Stimulated activated CD4-positive, alpha-beta T cell treated with anti-CD3 and anti-CD28 coated beads, Interleukin-2, amount 100 ng/mL, for 4 hours (primary cell): Measurements from ENCODE around the gene NAALADL2.
"Not testable (repeated sequence)": the region's sequence is repeated elsewhere in the genome, so short reads cannot be mapped to it uniquely, and the experiment has no call there.

Experiments used
- DNase-seq: peaks from one replicate; pipeline ENCODE4 v3.0.0-alpha.2; 2020; ENCODE audit warnings: low read depth

NAALADL2 gene

DNA sequence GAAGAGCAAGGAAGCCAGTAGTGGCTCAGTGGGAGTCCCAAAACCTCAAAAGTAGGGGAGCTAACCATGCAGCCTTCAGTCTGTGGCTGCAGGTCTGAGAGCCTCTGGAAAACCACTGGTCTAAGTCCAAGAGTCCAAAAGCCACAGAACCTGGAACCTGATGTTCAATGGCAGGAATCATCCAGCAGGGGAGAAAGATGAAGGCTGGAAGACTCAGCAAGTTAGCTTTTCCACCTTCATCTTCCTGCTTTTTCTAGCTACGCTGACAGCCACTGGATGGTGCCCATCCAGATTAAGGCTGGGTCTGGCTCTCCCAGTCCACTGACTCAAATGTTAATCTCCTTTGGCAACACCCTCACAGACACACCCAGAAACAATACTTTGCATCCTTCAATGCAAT, 626.3 kb downstream of the NAALADL2 start:
- no peak for DNase-seq

DNA sequence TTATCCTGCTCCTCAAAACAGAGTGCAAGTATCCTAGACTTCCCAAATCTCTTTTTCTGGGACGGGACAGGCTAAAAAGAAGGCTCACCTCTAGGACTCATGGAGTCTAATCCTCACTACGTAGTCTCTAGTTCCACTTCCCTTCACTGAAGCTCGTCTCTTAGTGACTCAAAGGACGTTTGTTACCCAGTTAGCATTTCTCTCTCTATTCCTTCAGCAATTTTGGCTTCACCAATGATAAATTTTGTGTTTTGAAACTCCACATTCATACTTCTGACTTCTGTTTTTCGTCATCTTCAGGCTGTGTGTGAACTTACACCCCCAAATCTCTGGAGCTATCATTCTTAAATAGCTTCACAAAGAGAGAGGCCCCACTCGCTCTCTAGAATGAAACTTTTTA, 627.1 kb downstream of the NAALADL2 start:
- no peak for DNase-seq

DNA sequence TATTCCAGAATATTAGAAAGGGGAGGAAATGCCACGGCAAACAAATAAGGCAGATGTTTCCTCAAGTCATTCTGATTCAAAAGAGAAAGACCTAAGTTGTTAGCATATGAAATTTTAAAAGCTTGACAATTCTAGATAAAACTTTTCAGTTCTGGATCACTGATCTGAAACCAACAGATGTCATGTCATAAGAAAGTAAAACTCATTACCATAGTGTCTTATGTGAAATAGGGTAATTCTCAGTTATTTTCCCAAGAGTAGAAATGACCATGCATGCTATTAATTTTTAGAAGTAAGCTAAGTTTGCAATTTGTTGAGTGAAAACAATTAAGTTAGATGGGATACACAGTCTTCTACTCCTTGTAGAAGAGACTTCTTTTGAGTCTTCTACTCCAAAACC, 630.3 kb downstream of the NAALADL2 start:
- no peak for DNase-seq

DNA sequence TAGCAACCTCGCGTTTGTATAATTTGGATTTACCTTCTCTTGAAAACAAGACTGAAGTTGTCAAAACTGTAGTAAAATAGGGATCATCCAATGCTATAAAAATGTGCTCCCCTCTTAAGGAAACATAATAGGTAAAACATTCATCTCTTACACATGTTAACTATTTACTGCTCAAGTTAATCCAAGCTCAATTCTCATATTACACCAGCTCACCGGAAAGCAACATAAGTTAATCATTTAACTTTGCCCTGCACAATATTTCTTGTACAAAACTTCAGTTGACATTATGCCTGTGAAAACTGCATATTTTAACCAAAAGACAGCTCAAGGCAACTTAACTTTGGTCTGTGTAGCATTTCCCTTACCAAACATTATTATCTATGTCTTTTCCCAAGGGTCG, 634.2 kb downstream of the NAALADL2 start:
- no peak for DNase-seq

DNA sequence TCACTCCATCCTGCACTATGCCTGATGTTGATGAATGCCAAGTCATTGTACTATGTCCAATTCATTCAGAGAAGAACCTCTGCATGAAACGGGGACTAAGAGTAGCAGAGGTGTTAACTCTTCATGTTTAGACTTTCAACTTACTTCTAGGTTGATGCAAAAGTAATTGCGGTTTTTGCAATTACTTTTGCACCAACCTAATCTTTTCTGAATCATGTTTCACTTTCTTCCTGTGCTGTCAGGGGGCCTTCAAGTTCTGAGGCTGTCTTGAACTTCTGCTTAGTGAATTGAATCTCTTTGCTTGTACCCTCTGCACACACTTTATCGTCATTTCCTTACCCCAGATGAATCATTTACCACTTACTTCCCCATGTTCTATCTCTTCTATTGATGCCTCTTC, 636.2 kb downstream of the NAALADL2 start:
- DNase-seq: no peak

DNA sequence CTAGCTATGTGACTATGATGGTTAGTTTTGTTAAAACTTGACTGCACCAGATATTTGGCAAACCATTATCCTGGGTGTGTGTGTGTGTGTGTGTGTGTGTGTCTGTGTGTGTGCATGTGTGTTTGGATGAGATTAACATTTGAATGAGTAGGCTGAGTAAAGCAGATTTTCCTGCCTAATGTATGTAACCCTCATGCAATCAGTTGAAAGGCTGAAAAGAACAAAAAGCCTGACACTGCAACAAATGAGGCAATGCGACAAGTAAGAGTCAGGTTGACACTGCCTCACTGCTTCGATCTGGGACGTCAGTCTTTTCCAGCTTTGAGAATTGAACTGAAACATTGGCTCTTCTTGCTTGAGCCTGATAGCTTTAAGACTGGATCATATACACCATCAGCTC, 643.0 kb downstream of the NAALADL2 start:
- no peak for DNase-seq

DNA sequence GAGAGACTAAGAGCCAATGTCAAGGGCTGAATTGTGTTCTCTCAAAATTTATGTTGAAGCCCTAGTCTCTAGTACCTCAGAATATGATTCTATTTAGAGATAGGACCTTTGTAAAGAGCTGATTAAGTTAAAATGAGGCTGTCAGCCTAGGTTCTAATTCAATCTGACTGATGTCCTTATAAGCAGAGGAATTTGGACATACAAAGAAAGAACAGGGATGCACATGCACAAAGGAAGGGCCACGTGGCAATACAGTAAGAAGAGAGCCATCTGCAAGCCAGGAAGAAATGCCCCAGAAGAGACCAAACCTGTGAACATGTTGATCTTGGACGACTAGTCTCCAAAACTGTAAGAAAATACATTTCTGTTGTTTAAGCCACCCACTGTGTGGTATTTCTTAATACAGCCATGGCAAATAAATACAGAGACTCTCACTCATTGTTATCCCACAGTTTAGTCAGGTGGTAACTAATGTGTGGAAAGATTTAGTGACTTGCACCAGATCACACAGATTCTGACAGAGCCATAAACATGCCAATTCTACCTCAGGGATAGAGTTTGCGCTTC, 652.2 kb downstream of the NAALADL2 start:
- no peak for DNase-seq

DNA sequence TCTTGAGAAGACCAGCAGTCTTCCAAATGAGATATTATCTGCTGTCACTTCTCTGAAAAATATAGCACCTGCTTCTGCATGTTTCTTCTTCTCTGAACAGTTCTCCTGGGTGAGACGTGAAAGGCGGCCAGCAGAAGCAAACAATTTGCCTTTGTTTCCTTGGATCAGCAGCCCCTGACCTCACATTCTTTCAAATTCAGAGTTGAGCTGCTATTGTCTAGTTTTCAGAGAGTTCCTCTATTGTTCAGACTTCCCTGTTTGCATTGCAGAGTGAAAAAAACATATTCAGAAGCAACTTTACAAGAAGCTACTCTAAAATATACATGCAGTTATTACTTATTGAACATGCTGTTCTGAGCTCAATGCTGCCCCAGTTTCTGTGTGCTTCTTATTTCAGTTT, 653.6 kb downstream of the NAALADL2 start:
- no peak for DNase-seq

DNA sequence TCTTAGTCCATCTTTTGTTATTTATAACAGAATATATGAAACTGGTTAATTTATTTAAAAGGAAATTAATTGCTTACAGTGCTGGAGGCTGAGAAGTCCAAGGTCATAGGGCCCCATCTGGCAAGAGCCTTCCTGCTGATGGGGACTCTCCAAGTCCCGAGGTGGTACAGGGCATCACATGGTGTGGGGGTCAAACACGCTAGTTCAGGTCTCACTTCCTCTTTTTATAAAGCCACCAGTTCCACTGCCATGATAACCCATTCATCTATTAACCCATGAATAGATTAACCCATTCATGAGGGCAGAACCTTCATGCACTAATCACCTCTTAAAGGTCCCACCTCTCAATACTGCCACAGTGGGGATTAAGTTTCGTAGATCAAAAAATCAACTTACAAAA, 659.3 kb downstream of the NAALADL2 start:
- no peak for DNase-seq

DNA sequence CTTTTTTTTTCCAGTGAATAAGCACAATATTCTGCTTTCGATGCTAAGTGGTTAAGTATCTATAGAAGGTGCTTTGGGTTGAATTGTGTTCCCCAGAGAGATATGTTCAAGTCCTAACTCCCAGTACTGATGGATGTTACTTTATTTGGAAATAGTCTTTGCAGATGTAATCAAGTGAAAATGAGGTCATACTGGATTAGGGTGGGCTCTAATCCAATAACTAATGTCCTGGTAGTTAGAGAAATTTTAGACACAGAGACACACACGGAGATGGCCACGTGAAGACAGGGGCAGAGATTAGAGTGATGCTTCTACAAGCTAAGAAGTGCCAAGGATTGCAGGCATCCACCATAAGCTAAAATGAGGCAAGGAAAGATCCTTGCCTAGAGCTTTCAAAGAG, 662.3 kb downstream of the NAALADL2 start:
- no peak for DNase-seq

DNA sequence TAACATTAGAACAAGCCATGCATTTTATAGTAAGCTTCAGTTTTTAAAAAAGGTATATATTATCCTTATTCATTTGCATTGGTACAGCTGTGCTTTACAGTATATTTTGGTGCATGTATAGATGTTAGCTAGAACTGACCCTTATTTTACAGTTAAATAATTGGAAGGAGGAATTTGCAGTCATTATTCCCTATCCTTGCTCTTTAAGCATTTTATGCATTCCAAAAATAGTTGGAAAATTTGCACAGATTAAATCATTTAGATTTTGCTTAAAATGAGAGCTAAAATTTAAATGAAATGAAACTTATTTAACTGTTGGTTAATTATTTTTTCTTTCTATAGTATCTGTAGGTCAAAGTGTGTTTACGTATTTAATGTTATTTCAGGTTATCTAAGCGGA, 667.1 kb downstream of the NAALADL2 start:
- no peak for DNase-seq

DNA sequence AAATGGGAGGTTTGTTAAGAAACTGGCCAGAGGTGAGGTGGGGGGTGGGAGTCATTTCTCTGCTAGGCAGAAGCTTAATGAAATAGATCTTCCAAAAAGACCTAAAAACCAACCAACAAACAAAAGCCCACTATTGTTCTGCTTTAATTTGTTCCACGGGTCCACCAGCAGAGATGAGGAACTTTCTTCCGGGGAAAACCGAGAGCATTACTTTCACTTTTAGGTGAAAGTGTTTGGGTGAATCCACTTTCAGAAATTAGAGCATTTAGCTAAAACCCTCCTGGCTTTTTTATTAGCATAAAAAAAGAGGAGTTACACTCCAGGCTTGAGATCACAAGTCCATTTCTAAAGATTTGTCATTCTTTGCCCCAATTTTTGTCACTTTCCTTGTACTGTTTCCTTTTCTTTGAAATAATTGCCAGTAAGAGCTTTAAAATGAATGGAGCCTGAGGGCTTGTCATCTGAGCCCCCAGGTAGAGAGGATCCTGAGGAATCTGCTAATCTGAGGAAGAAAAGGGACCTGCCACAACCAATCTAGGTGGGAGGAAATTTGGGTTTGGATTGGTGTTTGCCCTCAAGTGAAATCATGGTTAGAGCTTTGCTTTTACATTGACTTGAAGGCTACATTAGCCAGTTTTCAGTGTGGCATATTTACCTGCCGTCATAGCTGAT, 667.6 kb downstream of the NAALADL2 start:
- no peak for DNase-seq

DNA sequence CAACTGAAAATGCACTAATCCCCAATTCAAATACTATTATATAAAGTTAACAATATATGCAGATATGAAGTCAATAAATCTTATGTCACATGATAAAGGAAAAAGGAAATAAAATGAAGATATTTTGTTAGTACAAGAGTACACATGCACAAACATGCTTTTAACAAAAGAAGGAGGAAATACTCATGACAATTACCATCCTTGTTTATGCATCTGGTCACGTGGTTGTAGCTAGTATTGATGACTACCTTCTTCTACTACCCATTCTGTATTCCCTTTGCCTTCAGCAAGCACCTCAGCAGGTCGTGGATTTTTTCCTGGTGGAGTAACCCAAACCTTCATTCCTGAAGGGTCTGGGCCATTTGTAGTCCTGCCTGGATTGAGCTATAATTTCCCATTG, 669.6 kb downstream of the NAALADL2 start:
- DNase-seq: not testable (repeated sequence)

DNA sequence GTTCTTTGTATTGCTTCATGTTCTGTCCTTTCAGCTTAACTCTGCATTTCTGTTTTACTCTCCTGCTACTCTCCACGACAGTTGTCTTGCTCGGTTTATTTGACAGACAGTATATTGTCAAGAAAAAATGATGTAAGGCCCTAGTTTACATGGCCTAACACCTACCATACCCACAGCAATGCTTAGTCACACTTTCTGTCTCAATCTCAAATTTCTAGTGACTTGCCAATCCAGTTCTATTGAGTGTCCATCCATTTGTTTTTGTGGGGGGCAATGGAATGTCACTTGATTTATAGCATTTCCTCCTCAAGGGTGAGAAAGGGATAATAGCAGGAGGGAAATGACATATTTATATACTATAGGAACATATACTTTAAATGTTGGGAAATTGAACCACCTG, 676.2 kb downstream of the NAALADL2 start:
- DNase-seq: no peak

DNA sequence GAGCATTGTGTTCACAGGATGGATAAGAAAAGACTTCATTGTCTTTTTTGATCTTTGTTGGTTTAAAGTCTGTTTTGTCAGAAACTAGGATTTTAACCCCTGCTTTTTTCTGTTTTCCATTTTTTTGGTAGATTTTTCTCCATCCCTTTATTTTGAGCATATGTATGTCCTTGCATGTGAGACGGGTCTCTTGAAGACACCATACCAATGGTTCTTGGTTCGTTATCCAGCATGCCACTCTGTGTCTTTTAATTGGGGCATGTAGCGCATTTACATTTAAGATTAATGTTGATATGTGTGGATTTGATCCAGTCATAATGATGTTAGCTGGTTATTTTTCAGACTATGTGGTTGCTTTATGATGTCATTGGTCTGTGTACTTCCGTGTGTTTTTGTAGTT, 687.0 kb downstream of the NAALADL2 start:
- DNase-seq: no peak

DNA sequence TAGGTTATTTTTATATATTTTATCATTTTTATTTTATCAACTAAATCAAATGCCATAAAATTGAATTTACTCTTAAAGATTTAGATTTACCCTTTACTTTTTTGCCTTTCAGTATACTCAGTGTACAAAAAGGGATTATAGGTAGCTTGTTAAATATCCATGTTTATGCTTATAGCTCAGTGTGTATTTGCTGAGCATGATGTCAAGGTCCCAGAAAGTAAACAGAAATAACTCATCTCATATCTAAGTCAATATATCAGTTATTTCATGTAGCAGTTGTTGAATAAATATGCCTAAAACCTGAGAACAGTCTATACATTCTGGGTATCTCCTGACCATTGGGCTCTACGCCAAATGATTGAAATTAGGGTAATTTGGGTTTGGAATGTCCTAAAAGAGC, 693.8 kb downstream of the NAALADL2 start:
- DNase-seq: no peak

DNA sequence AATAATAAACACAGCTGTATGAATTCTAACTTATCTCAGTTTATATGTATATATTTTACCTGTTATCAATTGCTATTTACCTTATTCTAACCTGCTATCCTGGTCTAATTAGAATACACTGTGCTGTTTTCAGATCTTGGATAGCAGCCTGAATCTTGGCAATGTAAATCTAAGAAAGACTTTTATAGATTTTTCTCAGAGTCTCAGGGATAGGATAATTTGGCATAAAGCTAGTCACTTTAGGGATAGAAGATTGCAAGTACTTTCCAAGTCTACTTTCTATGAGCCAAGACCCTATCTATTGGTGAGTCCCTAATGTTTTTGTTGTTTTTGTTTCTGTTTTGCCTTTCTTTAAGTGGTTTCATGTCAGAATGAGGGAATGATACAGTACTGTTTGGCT, 695.7 kb downstream of the NAALADL2 start:
- no peak for DNase-seq

DNA sequence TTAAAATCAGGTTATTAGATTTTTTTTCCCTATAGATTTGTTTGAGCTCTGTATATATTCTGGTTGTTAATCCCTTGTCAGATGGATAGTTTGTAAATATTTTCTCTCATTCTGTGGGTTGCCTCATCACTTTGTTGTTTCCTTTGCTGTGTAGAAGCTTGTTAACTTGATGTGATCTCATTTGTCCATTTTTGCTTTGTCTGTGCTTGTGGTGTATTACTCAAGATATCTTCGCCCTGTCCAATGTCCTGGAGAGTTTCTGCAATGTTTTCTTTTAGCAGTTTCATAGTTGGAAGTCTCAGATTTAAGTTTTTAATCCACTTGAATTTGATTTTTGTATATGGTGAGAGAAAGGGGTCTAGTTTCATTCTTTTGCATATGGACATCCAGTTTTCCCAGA, 699.1 kb downstream of the NAALADL2 start:
- DNase-seq: no peak

DNA sequence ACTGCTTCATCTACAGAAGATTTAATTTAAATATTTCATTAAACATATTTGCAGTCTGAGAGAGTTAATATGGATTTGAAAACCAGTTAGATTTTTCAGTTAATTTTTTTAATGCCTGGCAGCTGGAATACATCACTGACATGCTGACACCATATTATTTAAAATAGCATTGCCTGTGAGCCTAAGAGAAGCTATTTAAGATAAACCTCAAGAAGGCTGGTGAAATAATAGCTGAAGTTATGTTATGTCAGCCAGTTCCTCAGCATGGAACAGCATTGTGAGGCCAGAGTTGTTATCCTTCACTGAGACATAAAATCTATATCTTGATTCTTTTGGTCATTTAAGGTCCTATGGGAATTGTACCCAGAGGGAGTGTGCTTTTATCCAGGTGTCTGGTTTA, 705.2 kb downstream of the NAALADL2 start:
- no peak for DNase-seq

DNA sequence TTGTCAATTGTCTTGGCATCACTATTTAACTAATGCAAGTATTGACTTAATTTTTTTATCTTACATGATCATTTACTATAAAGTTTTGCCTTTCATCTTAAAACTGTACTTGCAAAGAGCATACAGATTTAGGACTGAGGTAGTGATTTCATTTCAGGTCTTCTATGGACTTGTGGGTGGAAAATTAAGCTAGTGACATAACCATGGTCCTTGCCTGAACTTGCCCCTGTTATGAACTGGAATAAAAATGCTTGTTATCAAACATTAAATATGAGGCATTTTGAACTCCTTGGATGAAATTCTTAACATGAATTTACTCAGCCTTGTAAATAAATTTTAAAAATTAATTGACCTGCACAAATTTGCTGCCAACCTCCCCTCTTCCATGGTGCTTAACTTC, 712.0 kb downstream of the NAALADL2 start:
- DNase-seq: no peak

DNA sequence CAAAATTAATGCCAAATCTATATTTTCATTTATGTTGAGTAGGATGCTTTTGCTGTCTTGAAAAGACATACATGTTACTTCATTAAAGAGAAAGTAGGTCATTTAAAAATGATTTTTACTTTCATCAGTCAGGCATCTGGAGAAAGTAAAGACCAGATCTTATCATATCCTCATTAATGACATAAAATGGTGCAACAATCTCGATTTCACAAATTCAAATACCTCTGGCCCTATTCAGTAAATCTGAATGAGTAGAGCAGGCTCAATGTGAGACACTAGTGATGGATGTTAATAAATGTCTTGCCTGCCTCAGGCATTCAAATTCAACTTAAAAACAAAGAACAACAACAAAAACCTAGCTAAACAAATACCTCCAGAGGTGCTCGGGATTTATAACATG, 714.1 kb downstream of the NAALADL2 start:
- no peak for DNase-seq

DNA sequence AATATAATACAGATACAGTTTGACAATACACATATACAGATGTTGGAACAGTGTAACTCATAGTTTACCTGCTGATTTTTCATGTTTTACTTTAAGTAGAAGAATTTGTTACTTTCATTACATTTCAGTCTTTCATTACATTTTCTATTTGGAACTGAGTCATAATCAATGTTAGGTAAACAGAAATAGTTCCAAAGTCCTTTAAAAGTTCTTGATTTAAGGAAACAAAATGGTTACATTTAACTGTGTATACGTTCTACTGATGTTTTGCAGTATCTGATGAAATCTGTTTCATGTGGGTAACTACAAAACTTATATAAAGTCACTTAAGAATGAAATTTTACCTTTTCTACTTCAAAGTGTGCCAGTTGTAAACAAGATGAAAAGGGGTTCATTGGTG, 721.2 kb downstream of the NAALADL2 start:
- DNase-seq: no peak

DNA sequence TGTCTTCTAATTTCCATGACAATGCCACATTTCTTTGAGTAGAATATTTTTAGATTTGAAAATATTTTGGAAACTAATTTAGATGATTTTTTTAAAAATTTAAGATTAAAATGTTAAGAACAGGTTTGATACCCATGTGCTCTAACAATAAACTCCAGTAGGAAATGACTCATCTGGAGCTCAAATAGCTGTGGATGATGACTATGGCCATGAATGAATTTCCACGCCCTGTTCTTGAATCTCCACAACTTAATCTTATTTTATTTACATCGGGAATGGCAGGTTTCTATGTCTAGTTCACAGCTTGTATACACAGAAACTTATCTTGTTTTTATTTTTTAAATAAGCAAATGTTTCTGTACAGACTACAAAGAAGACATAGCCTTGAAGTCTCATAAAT, 726.8 kb downstream of the NAALADL2 start:
- no peak for DNase-seq

DNA sequence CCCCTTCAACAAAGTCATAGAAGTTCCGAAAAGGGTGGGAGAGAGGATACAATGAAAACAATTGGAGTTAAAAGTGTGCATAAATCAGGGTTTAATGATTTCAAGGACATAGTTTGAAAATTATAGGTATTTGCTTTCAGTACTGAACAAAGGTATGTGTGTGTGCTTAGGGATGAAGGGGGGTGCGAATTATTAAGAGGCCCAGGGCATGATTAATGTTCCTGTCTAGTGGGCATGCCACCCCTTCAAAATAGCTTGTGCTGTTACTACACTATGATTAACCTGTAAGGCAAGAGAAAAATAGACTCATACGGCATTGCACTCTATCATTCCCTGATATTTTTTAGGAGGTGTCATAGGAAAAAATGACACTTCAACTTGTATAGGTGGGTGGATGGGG, 731.6 kb downstream of the NAALADL2 start:
- no peak for DNase-seq

DNA sequence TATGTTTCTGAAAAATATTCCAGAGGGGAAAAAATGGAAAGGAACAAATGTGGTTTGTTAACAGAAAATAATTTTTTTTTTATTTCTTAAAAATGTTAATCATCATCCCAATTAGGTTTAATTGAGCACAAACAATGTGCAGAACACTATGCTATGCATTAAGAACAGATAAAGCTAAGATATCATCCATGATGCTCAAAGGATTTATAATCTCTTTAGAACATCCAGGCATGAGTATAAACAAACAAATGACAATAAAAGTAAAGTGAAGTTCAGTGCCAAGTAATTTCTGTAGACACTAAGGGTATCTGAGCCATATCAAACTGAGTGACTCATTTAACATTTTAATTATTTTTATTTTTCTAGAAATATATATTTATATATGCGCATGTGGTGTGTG, 732.2 kb downstream of the NAALADL2 start:
- DNase-seq: no peak
